NCI-H2227 (cell line): ENCODE data around the gene ANGPTL5.
"Not testable (repeated sequence)": the region's sequence is repeated elsewhere in the genome, so short reads cannot be mapped to it uniquely, and the experiment has no call there.

Experiments used
- DNase-seq: peaks from one replicate; lab custom pipeline; 2025; ENCODE audit not compliant: unreplicated experiment; lab: John Stamatoyannopoulos, UW

Gene ANGPTL5

GRCh38 chr11:101916422-101916821 lies at the start of gene ANGPTL5:
Gene ANGPTL5 (minus strand): TSS chr11:101916522. CDS start chr11:101907909, 8,613 bp downstream.
- no peak for DNase-seq

- DNase-seq, result not testable (repeated sequence)
Observed at GRCh38 chr11:101964200-101964599, 47.9 kb upstream of the ANGPTL5 start.

- no peak for DNase-seq
Observed at GRCh38 chr11:101960231-101960630, 43.9 kb upstream of the ANGPTL5 start.

- DNase-seq, result no peak
Observed at GRCh38 chr11:101955701-101956100, 39.4 kb upstream of the ANGPTL5 start.

GRCh38 chr11:101955278-101955677 lies 39.0 kb upstream of the ANGPTL5 start:
- DNase-seq, result no peak

GRCh38 chr11:101949680-101950220 lies 33.4 kb upstream of the ANGPTL5 start:
- DNase-seq, result no peak

GRCh38 chr11:101945448-101945847 lies 29.1 kb upstream of the ANGPTL5 start:
- DNase-seq, result no peak

GRCh38 chr11:101944923-101945322 lies 28.6 kb upstream of the ANGPTL5 start:
- no peak for DNase-seq

- DNase-seq, result no peak
Observed at GRCh38 chr11:101940901-101941520, 24.7 kb upstream of the ANGPTL5 start.

- DNase-seq, result no peak
Observed at GRCh38 chr11:101931692-101932091, 15.4 kb upstream of the ANGPTL5 start.

- no peak for DNase-seq
Observed at GRCh38 chr11:101929294-101929915, 13.1 kb upstream of the ANGPTL5 start.

GRCh38 chr11:101923554-101923953 lies 7.2 kb upstream of the ANGPTL5 start:
- DNase-seq, result no peak

- DNase-seq, result no peak
Observed at GRCh38 chr11:101920992-101921391, 4.7 kb upstream of the ANGPTL5 start.

GRCh38 chr11:101917226-101917625 lies 904 bp upstream of the ANGPTL5 start:
- DNase-seq, result no peak

- DNase-seq, result peak; percentile 14
Observed at GRCh38 chr11:101915791-101916291, 481 bp downstream of the ANGPTL5 start.

- peak; percentile 90 for DNase-seq
Observed at GRCh38 chr11:101914738-101915426, 1.4 kb downstream of the ANGPTL5 start, which contains the start of gene CEP126. Gene CEP126 (plus strand): TSS chr11:101915010. CDS start chr11:101915285, 275 bp downstream.

GRCh38 chr11:101914341-101914737 lies 2.0 kb downstream of the ANGPTL5 start:
- no peak for DNase-seq

GRCh38 chr11:101913656-101914055 lies 2.7 kb downstream of the ANGPTL5 start:
- no peak for DNase-seq

GRCh38 chr11:101912823-101913284 lies 3.5 kb downstream of the ANGPTL5 start:
- DNase-seq, result no peak

- DNase-seq, result no peak
Observed at GRCh38 chr11:101909087-101909486, 7.2 kb downstream of the ANGPTL5 start.

- DNase-seq, result no peak
Observed at GRCh38 chr11:101907815-101908214, 8.5 kb downstream of the ANGPTL5 start.
